ENCODE measurements around the gene SKP1.

GRCh38 chr5:134125039-134126015, 51.4 kb downstream of the SKP1 start:
- TF ChIP-seq EP300 (IDR thresholded peaks at IDR 0.05) (no peak), POLR2AphosphoS5 (IDR thresholded peaks at IDR 0.05) (peak in 2 of 4 donors; percentile 10 to 13)
